Liver (tissue), 3 donors: ENCODE data around the gene FBXO8.

Experiments used
- CTCF ChIP-seq: fragments of 150-350 bp; IDR thresholded peaks from 2 replicates; pipeline ENCODE4 v1.5.1; 2017; ENCODE audit warnings: improper control_type of control experiment, low read depth, low read length; ENCODE audit not compliant: missing input control
- MAX ChIP-seq: IDR thresholded peaks from 2 replicates; pipeline ENCODE4 v1.6.1; 2016; ENCODE audit warnings: antibody characterized with exemption
- NR2F2 ChIP-seq: IDR thresholded peaks from 2 replicates; pipeline ENCODE4 v1.6.1; 2016; ENCODE audit warnings: antibody characterized with exemption
- RXRA ChIP-seq, 2 donors: IDR thresholded peaks; 2 replicates each; pipeline ENCODE4 v1.6.1; 2017 to 2018; ENCODE audit warnings: antibody characterized with exemption in 2 of 2, mild to moderate bottlenecking in 1 of 2
- TAF1 ChIP-seq: conservative IDR thresholded peaks from 2 replicates; pipeline ENCODE4 v1.6.1; 2016; ENCODE audit warnings: antibody characterized with exemption, mild to moderate bottlenecking
- donor health status: healthy.
- donor health status: healthy.

- TF ChIP-seq CTCF (no peak), TAF1 (peak; percentile 23), NR2F2 (no peak), MAX (no peak), RXRA (IDR thresholded peaks at IDR 0.05) (no peak)
These were observed 67.3 kb downstream of the FBXO8 start for GRCh38 chr4:174215961-174216680.
